HG02623 (cell line): ENCODE data around the gene ARL13B.
A peak's percentile ranks its signal among the peaks of the same experiment; 100 is the strongest.
"Not testable (repeated sequence)": the region's sequence is repeated elsewhere in the genome, so short reads cannot be mapped to it uniquely, and the experiment has no call there.

Source experiments
- ATAC-seq: cut with Tn5 transposase; IDR thresholded peaks from one replicate; pipeline ENCODE4 v1.9.1; 2021; ENCODE audit warnings: moderate library complexity; ENCODE audit not compliant: unreplicated experiment

The ARL13B gene

DNA sequence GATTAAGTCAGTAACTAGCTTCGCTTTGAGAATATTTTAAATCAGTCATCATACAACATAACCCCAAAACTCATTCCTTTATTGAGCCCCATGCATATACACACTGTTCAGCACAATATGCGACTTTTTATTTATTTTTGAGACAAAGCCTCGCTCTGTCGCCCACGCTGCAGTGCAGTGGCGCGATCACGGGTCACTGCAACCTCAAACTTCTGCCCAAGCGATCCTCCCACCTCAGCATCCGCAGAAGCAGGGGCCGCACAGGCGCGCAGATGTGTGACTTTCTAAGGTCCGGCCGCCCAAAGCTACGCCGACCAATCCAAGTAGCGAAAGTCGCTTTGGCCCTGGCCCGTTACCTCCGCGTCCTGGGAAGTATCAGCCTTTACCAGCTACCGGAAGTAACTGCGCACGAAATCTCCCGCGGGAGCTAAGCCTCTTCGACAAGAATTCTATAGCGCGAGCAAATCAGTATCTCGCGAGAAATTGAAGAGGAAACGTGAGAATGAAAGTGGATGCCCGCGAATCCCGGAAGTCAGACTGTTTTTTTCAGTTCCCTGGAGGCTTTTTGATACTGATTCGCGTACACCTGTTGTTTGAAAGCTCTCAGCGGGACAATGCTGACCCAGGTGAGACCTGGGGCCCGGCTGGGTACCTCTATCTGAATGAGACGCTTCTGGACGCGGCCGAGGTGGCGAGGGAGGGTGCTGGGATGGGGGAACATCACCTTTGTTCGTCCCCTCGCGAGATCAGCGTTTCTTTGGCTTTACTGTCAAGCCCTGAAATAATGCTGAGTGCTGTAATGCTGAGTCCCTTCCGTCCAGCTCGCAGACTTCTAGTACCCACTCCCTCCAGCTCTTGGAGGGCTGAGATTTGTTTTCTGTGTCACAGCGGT is 82.8 kb downstream of the ARL13B start, which contains the start of the genes DHFR2 and NSUN3:
DHFR2 (minus strand) TSS at position 404 of the 892 bp plus-strand sequence. CDS start 1,405 bp downstream, outside the sequence.
NSUN3 (plus strand) TSS at position 549 of the 892 bp plus-strand sequence; CDS start at position 615, 66 bp downstream.
- peak; percentile 94 for ATAC-seq

DNA sequence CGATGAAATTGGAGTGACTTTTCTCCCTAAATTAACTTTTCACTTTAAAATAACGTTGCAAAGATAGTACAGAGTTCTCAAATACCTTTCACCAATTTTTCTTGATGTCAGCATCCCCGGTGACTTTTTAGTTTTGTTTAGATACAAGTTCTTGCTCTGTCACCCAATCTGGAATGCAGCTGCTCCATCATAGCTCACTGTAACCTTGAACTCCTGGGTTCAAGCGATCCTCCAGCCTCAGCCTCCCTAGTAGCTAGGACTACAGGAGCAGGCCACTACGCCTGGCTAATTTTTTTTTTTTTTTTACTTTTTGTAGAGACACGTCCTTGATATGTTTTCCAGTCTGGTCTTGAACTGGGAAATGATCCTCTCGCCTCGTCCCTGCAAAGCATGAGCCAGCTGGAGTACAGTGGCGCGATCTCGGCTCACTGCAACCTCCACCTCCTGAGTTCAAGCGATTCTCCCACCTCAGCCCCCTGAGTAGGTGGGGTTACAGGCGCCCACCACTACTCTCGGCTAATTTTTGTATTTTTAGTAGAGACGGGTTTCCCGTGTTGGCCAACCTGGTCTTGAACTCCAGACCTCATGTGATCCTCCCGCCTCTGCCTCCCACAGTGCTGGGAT is 83.7 kb downstream of the ARL13B start:
- ATAC-seq = no peak

DNA sequence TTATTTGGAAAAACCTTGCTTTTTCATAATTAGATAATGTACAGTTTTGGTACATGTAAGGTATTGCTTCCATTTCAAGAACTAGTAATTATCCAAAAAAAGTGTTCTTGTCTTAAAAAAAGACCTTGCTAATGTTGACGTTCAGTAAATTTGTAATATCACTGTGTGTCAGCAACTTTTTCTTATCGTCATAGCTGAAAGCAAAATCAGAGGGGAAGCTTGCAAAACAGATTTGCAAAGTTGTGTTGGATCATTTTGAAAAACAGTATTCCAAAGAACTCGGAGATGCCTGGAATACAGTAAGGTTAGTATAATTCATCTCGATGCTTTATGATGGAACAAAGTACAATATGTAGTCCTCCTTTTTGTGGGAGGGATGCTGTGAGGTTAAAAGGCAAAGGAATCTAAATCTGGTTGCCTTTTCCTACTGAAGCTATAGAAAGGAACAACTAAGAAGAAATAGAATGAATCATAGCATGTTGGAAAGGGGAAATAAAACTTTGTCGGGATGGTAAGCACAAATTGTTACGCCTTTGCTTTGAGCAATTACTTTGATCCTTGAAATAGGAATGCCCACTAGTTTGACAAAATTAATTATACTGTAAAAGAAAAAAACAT is 84.4 kb downstream of the ARL13B start:
- no peak for ATAC-seq

DNA sequence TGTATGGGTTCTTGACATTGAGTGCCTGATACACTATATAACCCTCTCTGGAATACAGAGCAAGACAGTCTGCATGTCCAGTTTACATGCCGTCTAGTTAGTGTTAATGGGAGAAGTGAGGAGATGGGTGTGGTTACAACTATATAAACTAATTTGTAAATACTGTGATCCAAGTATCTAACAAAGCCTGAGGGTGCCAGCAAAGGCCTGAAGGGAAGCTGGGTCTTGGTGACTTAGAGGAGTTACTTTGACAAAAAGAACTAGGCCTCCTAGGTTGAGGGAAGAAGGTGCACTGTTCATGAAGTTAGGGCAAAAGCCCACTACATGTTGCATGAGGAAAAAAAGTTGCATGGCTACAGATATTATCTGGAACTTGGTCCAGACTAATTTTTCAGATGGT is 85.2 kb downstream of the ARL13B start:
- ATAC-seq = no peak

DNA sequence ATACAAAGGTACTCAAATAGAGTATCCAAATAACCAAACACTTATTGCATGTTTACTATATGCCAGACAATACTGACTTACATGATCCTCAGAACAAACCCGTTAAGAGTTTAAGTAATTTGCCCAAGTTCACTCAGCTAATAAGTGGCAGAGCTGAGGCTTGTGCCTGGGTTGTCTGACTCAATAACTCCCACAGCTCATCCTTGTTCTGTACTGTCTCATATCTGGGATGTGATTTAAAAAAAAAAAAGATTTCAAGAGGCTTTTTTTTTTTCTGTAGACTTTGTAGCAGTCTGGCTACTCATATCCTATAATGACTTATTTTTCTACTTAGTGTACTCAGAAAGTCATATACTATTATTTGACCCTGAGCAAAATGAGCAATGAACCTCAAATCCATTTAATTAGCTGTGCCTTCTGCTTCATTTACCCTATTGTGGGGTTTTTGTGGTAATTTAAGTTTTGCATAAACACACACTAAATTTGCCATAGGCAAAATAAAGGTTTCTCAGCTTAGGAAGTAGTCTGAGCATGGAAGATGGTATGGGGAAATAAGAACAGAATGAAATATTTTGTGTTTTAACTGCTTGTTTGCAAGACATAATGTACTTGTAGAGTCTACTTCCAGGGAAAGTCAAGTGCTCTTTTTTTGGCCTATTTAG is 86.0 kb downstream of the ARL13B start:
- no peak for ATAC-seq

DNA sequence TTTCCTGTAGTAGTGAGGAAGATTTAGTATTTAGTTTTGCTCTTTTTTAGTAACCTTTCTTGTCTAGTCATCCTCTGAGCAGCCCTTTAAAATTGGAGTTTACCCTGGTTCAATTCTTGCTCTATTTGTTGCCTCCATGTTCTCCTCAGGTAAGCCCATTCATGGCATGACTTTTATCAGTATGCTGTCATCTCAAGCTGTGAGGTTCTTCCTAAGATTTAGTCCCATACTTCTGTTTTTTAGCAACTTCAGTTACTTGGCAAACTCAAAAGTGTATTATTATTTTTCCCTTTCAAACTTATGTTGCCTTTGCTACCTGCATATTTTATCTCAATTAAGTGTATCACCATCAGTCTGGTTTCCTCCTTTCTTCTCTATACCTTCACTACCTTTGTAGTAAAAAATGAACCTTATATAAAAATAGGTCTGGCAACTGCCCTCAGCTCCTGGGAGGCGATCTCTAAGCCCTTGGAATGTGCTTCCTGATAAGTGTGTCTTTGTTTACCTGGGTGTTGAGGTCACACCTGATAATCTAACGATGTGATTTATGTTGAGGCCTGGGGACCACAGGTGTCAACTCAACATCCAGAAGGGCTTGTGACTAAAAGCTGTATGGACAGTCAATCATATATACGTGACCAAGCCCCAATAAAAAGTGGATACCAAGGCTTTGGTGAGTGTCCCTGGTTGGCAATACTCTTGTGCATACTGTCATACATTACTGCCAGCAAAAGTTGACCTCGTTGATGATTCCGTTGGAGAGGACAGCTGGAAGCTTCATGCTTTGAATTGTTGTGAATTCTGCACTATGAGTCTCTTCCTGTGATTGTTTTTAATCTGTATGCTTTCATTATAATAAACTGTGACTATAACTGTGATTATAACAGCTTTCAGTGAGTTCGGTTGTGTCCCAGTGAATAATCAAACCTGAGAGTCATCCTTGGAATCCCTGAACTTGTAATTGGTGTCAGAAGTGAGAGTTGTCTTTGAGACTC is 86.8 kb downstream of the ARL13B start:
- no peak for ATAC-seq

DNA sequence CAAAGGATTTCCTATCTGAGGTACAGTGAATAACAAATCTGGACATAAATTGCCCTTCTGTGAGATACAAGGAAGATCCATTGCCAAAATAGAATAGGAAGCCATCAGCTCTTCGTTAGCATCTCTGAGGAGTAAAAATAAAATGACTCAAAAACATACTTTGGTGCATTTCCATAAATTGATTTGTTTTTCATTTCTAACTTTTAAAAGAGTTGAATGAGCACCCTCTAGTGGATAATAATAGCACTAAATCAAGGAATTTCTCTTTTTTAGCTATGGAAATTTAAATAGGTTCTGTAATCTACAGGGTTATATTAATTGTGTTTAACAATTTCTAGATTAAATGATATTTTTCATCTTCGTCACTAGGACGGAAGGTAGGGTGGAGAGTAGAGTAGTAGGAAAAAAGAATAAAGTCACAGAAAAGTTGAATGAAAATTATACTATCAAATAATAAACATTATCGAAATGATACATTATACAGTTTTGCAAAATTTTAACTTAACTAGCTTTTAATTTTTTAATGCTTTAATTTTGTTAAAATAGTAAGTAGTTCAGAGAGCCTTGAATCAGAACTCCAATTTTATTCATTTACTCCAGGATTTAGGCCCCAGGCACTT is 89.3 kb downstream of the ARL13B start:
- no peak for ATAC-seq

DNA sequence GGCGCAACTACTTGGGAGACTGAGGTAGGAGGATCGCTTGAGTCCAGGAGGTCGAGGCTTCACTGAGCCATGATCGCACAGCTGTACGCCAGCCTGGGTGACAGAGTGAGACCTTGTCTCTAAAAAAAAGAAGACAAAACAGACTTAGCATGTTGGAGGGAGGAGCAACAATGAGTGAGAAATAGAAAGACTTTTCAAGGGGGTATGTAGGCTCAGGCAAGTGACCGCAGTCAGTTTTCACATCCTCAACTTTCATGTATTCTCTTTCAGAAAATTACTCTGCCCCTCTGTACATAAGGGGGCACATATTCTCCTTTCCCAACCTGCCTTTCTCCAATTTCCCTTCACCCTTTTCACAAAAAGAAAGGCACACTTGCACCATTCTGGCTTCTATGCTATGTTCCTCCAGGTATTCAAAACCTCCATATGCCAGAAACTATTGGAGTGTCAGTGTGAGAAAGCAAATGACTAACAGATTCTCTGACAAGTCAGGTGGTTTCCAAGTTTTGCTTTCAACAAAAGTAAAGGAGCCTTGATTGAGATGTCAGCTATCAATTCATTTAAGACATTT is 90.5 kb downstream of the ARL13B start:
- peak; percentile 39 for ATAC-seq

DNA sequence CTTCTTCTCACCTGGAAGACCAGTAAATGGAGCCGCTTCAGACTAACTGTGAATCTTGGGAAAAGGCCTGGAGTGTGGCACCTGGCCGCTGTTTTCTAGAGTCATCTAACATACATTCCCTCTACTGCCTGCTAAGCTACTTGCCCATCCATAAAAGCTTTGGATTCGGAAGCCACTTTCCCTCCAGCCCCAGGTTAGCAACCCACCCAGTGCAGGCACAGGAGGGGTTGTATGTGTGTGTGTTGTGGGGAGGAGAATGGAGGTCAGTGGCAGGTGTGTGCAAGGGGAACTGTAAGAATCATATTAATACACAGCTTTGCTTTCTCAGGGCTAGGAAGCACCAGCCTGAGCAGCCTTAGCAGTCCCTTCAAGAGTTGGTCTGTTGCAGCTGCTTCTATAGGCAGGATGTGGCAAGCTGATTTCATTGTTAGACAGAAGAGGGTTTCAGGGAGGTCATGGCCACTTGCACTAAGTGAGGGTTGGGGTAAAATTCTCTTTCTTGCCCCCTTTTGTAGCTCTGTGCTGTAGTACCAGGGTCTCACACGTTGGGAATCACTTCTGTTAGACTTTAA is 91.8 kb downstream of the ARL13B start:
- ATAC-seq = peak; percentile 85

DNA sequence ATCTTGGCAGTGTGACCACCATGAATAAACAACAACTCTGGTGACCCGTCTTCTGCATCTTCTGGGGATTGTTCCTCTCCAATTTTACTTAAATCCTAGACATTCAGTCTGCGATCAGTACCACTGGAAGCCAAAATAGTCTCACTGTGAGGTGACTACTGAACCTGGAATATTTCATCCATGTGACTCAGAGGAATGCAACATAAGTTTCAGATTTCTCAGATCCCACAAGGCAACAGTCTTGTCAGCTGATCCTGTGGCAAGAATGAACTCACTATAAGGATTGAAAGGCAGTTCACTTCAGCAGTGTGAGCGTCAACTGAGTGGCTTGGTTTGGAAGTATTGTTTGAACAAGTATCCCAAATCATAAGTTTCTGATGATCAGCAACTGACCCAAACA is 96.1 kb downstream of the ARL13B start:
- ATAC-seq = no peak

DNA sequence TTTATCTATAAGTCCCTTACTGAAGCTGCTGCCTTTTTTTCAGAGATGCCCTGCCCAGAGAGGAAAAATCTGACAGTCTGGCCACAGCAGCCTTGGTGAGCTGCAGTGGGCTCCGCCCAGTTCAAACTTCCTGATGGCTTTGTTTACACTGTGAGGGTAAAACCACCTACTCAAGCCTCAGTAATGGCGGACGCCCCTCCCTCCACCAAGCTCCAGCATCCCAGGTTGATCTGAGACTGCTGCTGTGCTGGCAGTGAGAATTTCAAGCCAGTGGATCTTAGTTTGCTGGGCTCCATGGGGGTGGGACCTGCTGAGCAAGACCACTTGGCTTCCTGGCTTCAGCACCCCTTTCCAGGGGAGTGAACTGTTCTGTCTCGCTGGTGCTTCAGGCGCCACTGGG is 100.6 kb downstream of the ARL13B start:
- ATAC-seq = not testable (repeated sequence)

DNA sequence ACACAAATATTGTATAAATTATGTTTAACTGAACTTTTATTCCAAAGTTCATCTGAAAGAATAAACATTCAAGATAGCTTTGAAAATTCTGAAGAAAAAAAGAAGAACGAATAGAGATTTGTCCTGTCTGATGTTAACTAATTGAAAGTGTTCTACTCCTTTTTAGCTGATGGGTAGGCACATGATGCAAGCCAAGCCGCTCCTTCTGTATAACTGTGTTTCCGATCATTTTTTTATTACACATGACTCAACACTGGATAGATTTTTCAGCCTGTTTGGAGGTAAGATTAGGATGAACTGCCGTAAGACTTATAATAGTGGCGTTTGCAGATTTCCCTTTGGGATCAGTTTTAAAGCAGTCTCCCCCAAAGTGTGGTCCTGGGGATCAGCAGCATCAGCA is 101.9 kb downstream of the ARL13B start:
- ATAC-seq = no peak

DNA sequence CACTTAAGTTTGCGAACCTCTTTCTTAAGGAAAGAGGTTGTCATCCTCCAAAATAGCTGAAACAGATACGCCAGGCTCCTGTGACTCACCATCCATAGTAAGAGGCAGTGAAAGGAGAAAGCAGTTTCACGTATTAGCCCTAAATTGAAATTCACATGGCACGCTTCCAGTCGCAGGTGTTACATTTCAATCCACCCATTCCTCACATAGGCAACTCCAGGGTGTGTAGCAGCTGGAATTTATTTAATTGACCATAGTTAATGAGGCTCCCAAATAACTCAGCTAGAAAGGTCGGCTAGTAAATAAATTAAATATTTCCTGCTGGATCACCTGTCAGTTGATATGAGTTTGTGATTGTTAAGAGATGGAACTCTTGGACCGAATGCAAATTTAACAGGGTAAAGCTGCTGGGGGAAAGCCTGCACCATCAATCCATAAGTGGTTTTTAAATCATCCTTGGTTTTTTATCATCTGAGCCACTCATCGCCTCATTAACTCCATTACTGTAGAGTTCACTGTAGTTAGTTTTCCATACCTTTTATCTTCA is 102.5 kb downstream of the ARL13B start:
- no peak for ATAC-seq

DNA sequence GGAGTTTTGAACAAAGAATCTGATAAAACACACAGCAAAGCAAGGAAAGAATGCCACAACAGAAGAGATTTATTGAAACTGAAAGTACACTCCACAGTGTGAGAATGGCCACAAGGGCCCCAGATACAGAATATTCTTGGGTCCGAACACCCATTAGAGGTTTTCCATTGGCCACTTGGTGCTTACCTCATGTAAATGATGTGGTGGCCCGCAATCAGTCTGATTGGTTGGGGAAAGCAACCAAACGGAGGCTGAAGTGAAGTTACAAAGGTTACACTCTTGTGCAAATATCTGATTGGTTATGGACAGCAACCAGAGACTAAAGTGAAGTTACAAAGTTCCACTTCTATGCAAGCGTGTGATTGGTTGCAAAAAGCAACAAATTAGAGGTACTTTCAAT is 103.3 kb downstream of the ARL13B start:
- peak; percentile 72 for ATAC-seq

DNA sequence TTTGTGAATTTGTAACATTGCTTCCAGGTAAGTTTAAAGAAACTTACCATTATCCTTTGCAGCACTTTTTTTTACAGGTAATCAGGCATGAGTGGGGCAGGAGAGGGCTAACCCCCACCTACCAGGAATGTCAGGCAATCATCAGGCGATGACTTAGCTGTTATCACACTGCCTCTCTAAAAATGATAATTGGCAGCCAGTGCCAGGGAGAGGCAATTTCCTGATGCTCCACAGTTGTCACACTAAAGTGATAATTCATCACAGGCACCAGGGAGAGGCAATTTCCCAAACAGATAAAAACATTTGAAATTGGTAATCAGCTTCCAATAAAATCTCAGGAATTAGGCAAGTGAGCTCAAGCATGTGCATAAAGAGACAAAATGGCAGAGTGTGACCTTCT is 109.2 kb downstream of the ARL13B start:
- no peak for ATAC-seq

DNA sequence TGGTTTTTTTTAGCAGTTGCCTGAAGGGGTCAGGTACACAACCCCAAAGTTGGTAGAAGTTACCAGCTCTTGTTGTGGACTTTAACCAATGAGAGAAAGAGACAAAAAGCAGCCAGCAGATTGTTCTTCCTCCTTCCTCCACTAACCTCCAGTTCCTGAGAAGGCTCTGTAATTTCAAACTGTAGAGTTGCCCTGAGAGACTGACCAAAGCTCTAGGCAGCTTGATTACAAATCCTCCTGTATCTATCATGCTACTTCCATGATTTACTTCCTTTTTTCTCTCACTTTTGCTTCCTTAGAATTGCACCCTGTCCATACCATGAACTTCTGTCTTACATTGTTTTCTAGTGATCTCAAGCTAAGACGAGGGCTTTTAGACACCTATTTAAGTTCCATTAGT is 112.1 kb downstream of the ARL13B start:
- no peak for ATAC-seq

DNA sequence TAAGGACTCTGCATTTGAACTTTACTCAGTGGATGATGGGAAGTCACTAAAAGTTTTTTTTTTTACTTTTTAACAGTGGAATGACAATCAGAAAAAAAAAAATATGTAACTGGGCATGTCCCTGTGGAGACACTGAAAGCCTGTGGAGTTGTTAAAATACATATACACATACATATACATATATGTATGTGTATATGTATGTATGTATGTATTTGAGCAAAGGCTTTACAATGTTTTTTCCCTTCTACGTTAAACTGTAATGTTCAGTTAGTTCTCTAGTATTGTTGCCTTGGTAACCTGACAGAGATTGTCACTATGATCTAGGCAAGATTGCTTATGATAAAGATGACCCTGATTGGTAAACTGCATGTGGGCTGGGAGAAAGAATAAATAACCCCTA is 113.2 kb downstream of the ARL13B start:
- no peak for ATAC-seq

DNA sequence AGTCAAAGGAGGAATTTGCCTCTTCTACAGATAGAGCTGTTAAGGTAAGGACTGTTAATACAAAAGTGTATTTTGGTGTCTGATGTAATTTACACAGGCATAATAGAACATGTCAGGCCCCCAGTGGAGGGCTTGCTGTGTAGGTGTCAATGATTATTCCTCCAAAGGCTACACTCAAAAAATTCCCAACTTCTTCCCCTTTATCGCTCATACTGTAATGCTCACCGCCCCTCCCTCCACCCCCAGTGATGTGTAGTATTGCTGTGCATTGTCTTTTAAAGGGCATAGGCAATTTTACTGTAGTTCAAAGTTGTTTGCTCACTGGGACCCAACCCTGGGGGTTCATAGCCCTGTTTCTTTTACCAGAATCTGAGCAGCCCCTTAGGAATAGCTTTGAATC is 115.2 kb downstream of the ARL13B start:
- no peak for ATAC-seq

DNA sequence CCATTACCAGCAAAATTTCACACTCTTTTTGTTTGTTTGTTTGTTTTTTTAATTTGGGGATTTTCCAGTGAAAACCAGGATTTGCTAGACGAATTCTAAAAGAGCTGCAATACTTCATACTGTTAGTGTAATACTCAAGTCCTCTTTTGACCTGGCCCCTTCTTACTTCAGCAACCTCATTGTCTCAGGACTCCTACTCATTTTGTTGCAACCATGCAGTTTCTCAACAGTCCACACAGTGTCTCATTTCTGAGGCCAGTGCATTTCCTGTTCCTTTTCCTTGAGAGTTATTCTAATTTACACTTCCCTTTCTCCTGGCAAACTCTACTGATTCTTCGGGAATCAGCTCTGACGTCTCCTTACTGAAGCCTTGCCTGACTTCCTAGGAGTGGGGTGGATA is 118.5 kb downstream of the ARL13B start:
- ATAC-seq = no peak
